ENCODE results near the gene CNTN5. TPM values are rescaled to one million over a fixed set of nuclear protein-coding genes. Genes with fewer than 3 reads are reported as not detected.

Gene CNTN5
- total RNA-seq, 1 donor: under 0.01 TPM

GRCh38 chr11:99630629-99631028 lies 609.9 kb downstream of the CNTN5 start:
- DNase-seq (ENCODE audit: low read depth): no peak
- H3K4me3 ChIP-seq (ENCODE audit: low read depth, low read length): no peak overlapping the region
- no peak for TF ChIP-seq CTCF (IDR thresholded peaks at IDR 0.05; ENCODE audit: insufficient read depth, low read depth, low read length)

- no peak for DNase-seq (ENCODE audit: low read depth)
- no peak overlapping the region for H3K4me3 ChIP-seq (ENCODE audit: low read depth, low read length)
- no peak for TF ChIP-seq CTCF (IDR thresholded peaks at IDR 0.05; ENCODE audit: insufficient read depth, low read depth, low read length)
Measured at GRCh38 chr11:99631618-99632017, 610.9 kb downstream of the CNTN5 start.

GRCh38 chr11:99632969-99633368 lies 612.2 kb downstream of the CNTN5 start:
- H3K4me3 ChIP-seq (ENCODE audit: low read depth, low read length): no peak overlapping the region
- no peak for DNase-seq (ENCODE audit: low read depth)
- no peak for TF ChIP-seq CTCF (IDR thresholded peaks at IDR 0.05; ENCODE audit: insufficient read depth, low read depth, low read length)

- DNase-seq (ENCODE audit: low read depth): no peak
- no peak for TF ChIP-seq CTCF (IDR thresholded peaks at IDR 0.05; ENCODE audit: insufficient read depth, low read depth, low read length)
- no peak overlapping the region for H3K4me3 ChIP-seq (ENCODE audit: low read depth, low read length)
Measured at GRCh38 chr11:99634581-99634980, 613.8 kb downstream of the CNTN5 start.

GRCh38 chr11:99638073-99638553 lies 617.4 kb downstream of the CNTN5 start:
- no peak for TF ChIP-seq CTCF (IDR thresholded peaks at IDR 0.05; ENCODE audit: insufficient read depth, low read depth, low read length)
- no peak for DNase-seq (ENCODE audit: low read depth)
- H3K4me3 ChIP-seq (ENCODE audit: low read depth, low read length): no peak overlapping the region

- no peak for DNase-seq (ENCODE audit: low read depth)
- no peak overlapping the region for H3K4me3 ChIP-seq (ENCODE audit: low read depth, low read length)
- no peak for TF ChIP-seq CTCF (IDR thresholded peaks at IDR 0.05; ENCODE audit: insufficient read depth, low read depth, low read length)
Measured at GRCh38 chr11:99640671-99641070, 619.9 kb downstream of the CNTN5 start.

GRCh38 chr11:99645934-99646333 lies 625.2 kb downstream of the CNTN5 start:
- no peak overlapping the region for H3K4me3 ChIP-seq (ENCODE audit: low read depth, low read length)
- no peak for TF ChIP-seq CTCF (IDR thresholded peaks at IDR 0.05; ENCODE audit: insufficient read depth, low read depth, low read length)
- no peak for DNase-seq (ENCODE audit: low read depth)
